ENCODE data around the gene GPX7. TPM values are rescaled to one million over a fixed set of nuclear protein-coding genes. Genes with fewer than 3 reads are reported as not detected.

GPX7 gene
- total and polyA plus RNA-seq, 2 of the 4 experiments (the other 2 are of a cell fraction): 3.4 to 3.8 TPM

DNA sequence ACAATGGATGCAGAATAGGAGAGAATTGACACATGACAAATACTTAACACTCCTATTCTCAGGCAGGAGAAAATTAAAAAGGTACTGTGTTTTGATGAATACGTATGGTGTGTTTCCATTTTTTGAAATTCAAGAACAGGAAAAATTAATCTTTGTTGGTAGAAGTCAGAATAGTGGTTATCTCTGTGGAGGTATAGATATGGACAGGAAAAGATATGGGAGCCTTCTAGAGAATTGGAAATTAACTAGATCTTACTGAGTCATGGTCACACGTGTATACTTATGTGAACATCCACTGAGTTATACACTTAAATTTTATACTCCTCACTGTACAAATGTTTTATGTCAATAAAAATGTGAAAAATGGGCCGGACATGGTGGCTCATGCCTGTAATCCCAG is 39.4 kb upstream of the GPX7 start:
- H3K18ac ChIP-seq (ENCODE audit: low read depth, low read length): no peak overlapping the region
- no peak overlapping the region for H3K4ac ChIP-seq (ENCODE audit: low read depth, low read length)
- no peak overlapping the region for H4K5ac ChIP-seq (ENCODE audit: low read depth, low read length)
- intact Hi-C loops (cut with micrococcal nuclease): no loop called here
- H2BK15ac ChIP-seq (ENCODE audit: low read depth, low read length): no peak overlapping the region
- H3K4me2 ChIP-seq (ENCODE audit: low read depth, low read length): no peak overlapping the region
- H2BK20ac ChIP-seq (ENCODE audit: low read depth, low read length): no peak overlapping the region
- H3K4me3 ChIP-seq (ENCODE audit: insufficient read depth, low read depth, low read length): no peak overlapping the region
- H4K91ac ChIP-seq (ENCODE audit: insufficient read depth, low read depth, low read length): no peak overlapping the region
- TF ChIP-seq MAFK (IDR thresholded peaks at IDR 0.05; ENCODE audit: low read depth, low read length): no peak
- TF ChIP-seq CHD1 (IDR thresholded peaks at IDR 0.05; ENCODE audit: low read depth, low read length): no peak
- no peak for TF ChIP-seq SMC3 (IDR thresholded peaks at IDR 0.05; ENCODE audit: low read depth, low read length)
- no peak for TF ChIP-seq RFX5 (IDR thresholded peaks at IDR 0.05; ENCODE audit: low read depth, low read length)
- no peak for TF ChIP-seq FOS (IDR thresholded peaks at IDR 0.05; ENCODE audit: low read depth, low read length)
- TF ChIP-seq CEBPB (IDR thresholded peaks at IDR 0.05; ENCODE audit: low read depth, low read length): no peak
- TF ChIP-seq, protein P1, sequence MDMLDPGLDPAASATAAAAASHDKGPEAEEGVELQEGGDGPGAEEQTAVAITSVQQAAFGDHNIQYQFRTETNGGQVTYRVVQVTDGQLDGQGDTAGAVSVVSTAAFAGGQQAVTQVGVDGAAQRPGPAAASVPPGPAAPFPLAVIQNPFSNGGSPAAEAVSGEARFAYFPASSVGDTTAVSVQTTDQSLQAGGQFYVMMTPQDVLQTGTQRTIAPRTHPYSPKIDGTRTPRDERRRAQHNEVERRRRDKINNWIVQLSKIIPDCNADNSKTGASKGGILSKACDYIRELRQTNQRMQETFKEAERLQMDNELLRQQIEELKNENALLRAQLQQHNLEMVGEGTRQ (IDR thresholded peaks at IDR 0.05; ENCODE audit: low read depth, low read length): no peak
- no peak for TF ChIP-seq BHLHE40 (IDR thresholded peaks at IDR 0.05; ENCODE audit: low read depth, low read length)
- TF ChIP-seq POLR2A (IDR thresholded peaks at IDR 0.05; ENCODE audit: low read depth, low read length): no peak
- TF ChIP-seq RCOR1 (IDR thresholded peaks at IDR 0.05; ENCODE audit: insufficient replicate concordance, low read length): no peak
- TF ChIP-seq MXI1 (IDR thresholded peaks at IDR 0.05; ENCODE audit: borderline replicate concordance, low read depth, low read length): no peak
- TF ChIP-seq RAD21 (IDR thresholded peaks at IDR 0.05; ENCODE audit: low read length): no peak
- TF ChIP-seq, protein P2, sequence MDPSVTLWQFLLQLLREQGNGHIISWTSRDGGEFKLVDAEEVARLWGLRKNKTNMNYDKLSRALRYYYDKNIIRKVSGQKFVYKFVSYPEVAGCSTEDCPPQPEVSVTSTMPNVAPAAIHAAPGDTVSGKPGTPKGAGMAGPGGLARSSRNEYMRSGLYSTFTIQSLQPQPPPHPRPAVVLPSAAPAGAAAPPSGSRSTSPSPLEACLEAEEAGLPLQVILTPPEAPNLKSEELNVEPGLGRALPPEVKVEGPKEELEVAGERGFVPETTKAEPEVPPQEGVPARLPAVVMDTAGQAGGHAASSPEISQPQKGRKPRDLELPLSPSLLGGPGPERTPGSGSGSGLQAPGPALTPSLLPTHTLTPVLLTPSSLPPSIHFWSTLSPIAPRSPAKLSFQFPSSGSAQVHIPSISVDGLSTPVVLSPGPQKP (IDR thresholded peaks at IDR 0.05; ENCODE audit: borderline replicate concordance, low read depth, low read length): no peak
- no peak for TF ChIP-seq MAZ (IDR thresholded peaks at IDR 0.05; ENCODE audit: borderline replicate concordance, low read depth, low read length)
- DNase-seq (no peak), ATAC-seq (ENCODE audit: low read depth) (no peak)
- no peak overlapping the region for H2BK120ac ChIP-seq (ENCODE audit: low read depth, low read length)
- no peaks in the 10 kb centered on the region for H3K9me1 ChIP-seq (ENCODE audit: insufficient read depth, low read length)
- no CpG with 5 or more reads among the region's 3 CpGs for WGBS, 2 experiments (ENCODE audit: extremely low coverage in 2 of 2, insufficient read length in 1 of 2)
- H3K14ac ChIP-seq (replicated peaks; ENCODE audit: low read depth, low read length): no peak overlapping the region
- H3K23ac ChIP-seq (ENCODE audit: low read depth, low read length): no peak overlapping the region
- no peak overlapping the region for H2AFZ ChIP-seq (replicated peaks; ENCODE audit: low read length, poor library complexity)
- BruUV-seq (replicated peaks): no TSS peak
- H3K9ac ChIP-seq (ENCODE audit: low read depth, low read length): no peak overlapping the region
- CTCF ChIA-PET: no interaction called here
- no peaks in the 10 kb centered on the region for H4K20me1 ChIP-seq (ENCODE audit: insufficient read depth, low read length)
- H3K9me3 ChIP-seq (ENCODE audit: control insufficient read depth, insufficient read depth, low read length): no peaks in the 10 kb centered on the region
- no peaks in the 10 kb centered on the region for H3K4me1 ChIP-seq (ENCODE audit: control insufficient read depth, insufficient read depth, low read length)
- no peak overlapping the region for H2AK5ac ChIP-seq (ENCODE audit: low read depth, low read length)
- POLR2A ChIA-PET (ENCODE audit: unreplicated experiment): no interaction called here
- H3K79me1 ChIP-seq (ENCODE audit: low read depth in 1 of 2, low read length in 2 of 2): no peaks in the 10 kb centered on the region
- H3K27ac ChIP-seq (ENCODE audit: insufficient read depth, low read length): no peak overlapping the region
- no peak overlapping the region for H2BK5ac ChIP-seq (ENCODE audit: low read depth, low read length, poor library complexity, severe bottlenecking)
- H3K36me3 ChIP-seq (ENCODE audit: control insufficient read depth, insufficient read depth, low read length): no peaks in the 10 kb centered on the region
- H3K27me3 ChIP-seq (ENCODE audit: control insufficient read depth, insufficient read depth, low read length): no peaks in the 10 kb centered on the region; the same call in 1 of the 2 replicates
- H3K56ac ChIP-seq (ENCODE audit: extremely low read depth, insufficient read depth, low read length): no peak overlapping the region
- H4K8ac ChIP-seq (ENCODE audit: low read depth in 2 of 2, low read length in 2 of 2): no peak overlapping the region
- dilution Hi-C loops (cut with HindIII; ENCODE audit: low sequenced_read_pairs, unreplicated experiment): no loop called here
- H2AK9ac ChIP-seq (replicated peaks; ENCODE audit: low read depth, low read length, poor library complexity): no peak overlapping the region
- in situ Hi-C loops (cut with MboI; ENCODE audit: low sequenced_read_pairs): no loop called here
